ENCODE data around the gene WDR82. TPM values are rescaled to one million over a fixed set of nuclear protein-coding genes. Genes with fewer than 3 reads are reported as not detected.

Gene WDR82
- total and polyA plus RNA-seq, 2 donors from 2014 or later: 20.9 to 75.8 TPM

GRCh38 chr3:52231502-52232278 is 46.8 kb downstream of the WDR82 start:
- FAIRE-seq: no peak
- no peaks in the 10 kb centered on the region for H3K9me3 ChIP-seq (ENCODE audit: control insufficient read depth in 2 of 3, insufficient read depth in 1 of 3, low read length in 3 of 3)
- DNase-seq: peak in 3 of 5 donors; percentile 60 to 71 (median 62)
- intact Hi-C loops (cut with DNase I): no loop called here
- no peak overlapping the region for H3K27ac ChIP-seq (ENCODE audit: low read depth in 2 of 2, low read length in 2 of 2)
- peaks cover 0 to 19% (median 14%) of the 10 kb centered on the region in 3 donors for H3K36me3 ChIP-seq (ENCODE audit: control insufficient read depth in 2 of 3, insufficient read depth in 3 of 3, low read length in 3 of 3)
- no peaks in the 10 kb centered on the region for H3K27me3 ChIP-seq (ENCODE audit: control insufficient read depth, insufficient read depth, low read length)
- H3K4me3 ChIP-seq (ENCODE audit: low read length in 3 of 3): no peak overlapping the region
- peaks cover 0 to 8% (median 0%) of the 10 kb centered on the region in 3 donors for H3K4me1 ChIP-seq (ENCODE audit: control insufficient read depth in 2 of 3, insufficient read depth in 2 of 3, low read depth in 1 of 3, low read length in 3 of 3)
- TF ChIP-seq CTCF (IDR thresholded peaks at IDR 0.05; ENCODE audit: borderline replicate concordance, extremely low read depth, insufficient read depth): peak; percentile 78
- H3K9ac ChIP-seq (ENCODE audit: low read length in 3 of 3): no peak overlapping the region

GRCh38 chr3:52230889-52231499 is 47.5 kb downstream of the WDR82 start:
- Histone ChIP-seq H3K4me1 (ENCODE audit: control insufficient read depth in 2 of 3, insufficient read depth in 2 of 3, low read depth in 1 of 3, low read length in 3 of 3) (peaks cover 0 to 3% (median 0%) of the 10 kb centered on the region in 3 donors), H3K27ac (ENCODE audit: low read depth in 2 of 2, low read length in 2 of 2) (no peak overlapping the region), H3K9ac (ENCODE audit: low read length in 3 of 3) (no peak overlapping the region), H3K36me3 (ENCODE audit: control insufficient read depth in 2 of 3, insufficient read depth in 3 of 3, low read length in 3 of 3) (peaks cover 0 to 19% (median 14%) of the 10 kb centered on the region in 3 donors), H3K9me3 (ENCODE audit: control insufficient read depth in 2 of 3, insufficient read depth in 1 of 3, low read length in 3 of 3) (no peaks in the 10 kb centered on the region), H3K27me3 (ENCODE audit: control insufficient read depth, insufficient read depth, low read length) (no peaks in the 10 kb centered on the region), H3K4me3 (ENCODE audit: low read length in 3 of 3) (no peak overlapping the region)
- intact Hi-C loops (cut with DNase I): no loop called here
- no peak for TF ChIP-seq CTCF (IDR thresholded peaks at IDR 0.05; ENCODE audit: borderline replicate concordance, extremely low read depth, insufficient read depth)
- peak in 1 of 5 donors; percentile 43 for DNase-seq
- no peak for FAIRE-seq

GRCh38 chr3:52230461-52230860 is 48.0 kb downstream of the WDR82 start:
- no peaks in the 10 kb centered on the region for H3K27me3 ChIP-seq (ENCODE audit: control insufficient read depth, insufficient read depth, low read length)
- no peak overlapping the region for H3K4me3 ChIP-seq (ENCODE audit: low read length in 3 of 3)
- DNase-seq (no peak), FAIRE-seq (no peak)
- no peaks in the 10 kb centered on the region for H3K9me3 ChIP-seq (ENCODE audit: control insufficient read depth in 2 of 3, insufficient read depth in 1 of 3, low read length in 3 of 3)
- no peak overlapping the region for H3K9ac ChIP-seq (ENCODE audit: low read length in 3 of 3)
- intact Hi-C loops (cut with DNase I): no loop called here
- no peak overlapping the region for H3K27ac ChIP-seq (ENCODE audit: low read depth in 2 of 2, low read length in 2 of 2)
- TF ChIP-seq CTCF (IDR thresholded peaks at IDR 0.05; ENCODE audit: borderline replicate concordance, extremely low read depth, insufficient read depth): no peak
- no peaks in the 10 kb centered on the region for H3K4me1 ChIP-seq (ENCODE audit: control insufficient read depth in 2 of 3, insufficient read depth in 2 of 3, low read depth in 1 of 3, low read length in 3 of 3)
- H3K36me3 ChIP-seq (ENCODE audit: control insufficient read depth in 2 of 3, insufficient read depth in 3 of 3, low read length in 3 of 3): peaks cover 0 to 19% (median 14%) of the 10 kb centered on the region in 3 donors

Data from kidney (tissue), 14 donors.